Liver (tissue), 9 donors: ENCODE data around the gene GNG7. TPM values are rescaled to one million over a fixed set of nuclear protein-coding genes. Genes with fewer than 3 reads are reported as not detected.

Source experiments
- DNase-seq: peaks from one replicate; pipeline ENCODE4 v3.0.0-alpha.2; 2017; ENCODE audit warnings: low spot score
- H3K27ac ChIP-seq, 2 donors: one replicate each; pipeline ENCODE4 v1.7.0; 2013; ENCODE audit warnings: inconsistent platforms in 2 of 2, low read length in 2 of 2, control low read depth in 1 of 2, low read depth in 1 of 2, mild to moderate bottlenecking in 1 of 2
- H3K27me3 ChIP-seq, 4 donors: one replicate each; pipeline versions ENCODE4 v1.6.1 to v1.7.0; 2013; ENCODE audit warnings: low read length in 3 of 4, inconsistent platforms in 1 of 4, mild to moderate bottlenecking in 1 of 4, moderate library complexity in 1 of 4; ENCODE audit not compliant: control insufficient read depth in 4 of 4, insufficient read depth in 4 of 4
- H3K36me3 ChIP-seq, 4 donors: one replicate each; pipeline versions ENCODE4 v1.6.1 to v1.7.0; 2013; ENCODE audit warnings: low read length in 3 of 4, mild to moderate bottlenecking in 3 of 4, low read depth in 1 of 4, moderate library complexity in 1 of 4; ENCODE audit not compliant: control insufficient read depth in 4 of 4, insufficient read depth in 3 of 4
- H3K4me1 ChIP-seq, 4 donors: one replicate each; pipeline versions ENCODE4 v1.6.1 to v1.7.0; 2013; ENCODE audit warnings: low read length in 3 of 4, mild to moderate bottlenecking in 3 of 4, moderate library complexity in 1 of 4; ENCODE audit not compliant: control insufficient read depth in 4 of 4, insufficient read depth in 4 of 4
- H3K4me3 ChIP-seq, 3 donors: one replicate each; pipeline versions ENCODE4 v1.6.1 to v1.7.0; 2013; ENCODE audit warnings: low read length in 3 of 3, control low read depth in 1 of 3, low read depth in 1 of 3, mild to moderate bottlenecking in 1 of 3
- H3K9ac ChIP-seq, 2 donors: one replicate each; pipeline ENCODE4 v1.7.0; 2013; ENCODE audit warnings: low read length in 2 of 2, mild to moderate bottlenecking in 2 of 2, moderate library complexity in 2 of 2, control low read depth in 1 of 2, low read depth in 1 of 2
- H3K9me3 ChIP-seq, 4 donors: one replicate each; pipeline versions ENCODE4 v1.6.1 to v1.7.0; 2013; ENCODE audit warnings: low read length in 3 of 4; ENCODE audit not compliant: control insufficient read depth in 4 of 4
- ATF3 ChIP-seq: IDR thresholded peaks from 2 replicates; pipeline ENCODE4 v1.6.1; 2016; ENCODE audit warnings: antibody characterized with exemption
- CTCF ChIP-seq: fragments of 150-350 bp; IDR thresholded peaks from 2 replicates; pipeline ENCODE4 v1.5.1; 2017; ENCODE audit warnings: improper control_type of control experiment, low read depth, low read length; ENCODE audit not compliant: missing input control
- EGR1 ChIP-seq, 2 donors: IDR thresholded peaks; 2 replicates each; pipeline ENCODE4 v1.6.1; 2016 to 2018; ENCODE audit warnings: antibody characterized with exemption in 2 of 2, low read depth in 2 of 2
- FOXA1 ChIP-seq: IDR thresholded peaks from 2 replicates; pipeline ENCODE4 v1.6.1; 2016; ENCODE audit warnings: antibody characterized with exemption
- FOXA2 ChIP-seq: IDR thresholded peaks from 2 replicates; pipeline ENCODE4 v1.6.1; 2016; ENCODE audit warnings: antibody characterized with exemption
- GABPA ChIP-seq, 2 donors: IDR thresholded peaks in 1 of 2; conservative IDR thresholded peaks in 1 of 2; 2 replicates each; pipeline ENCODE4 v1.6.1; 2016; ENCODE audit warnings: antibody characterized with exemption in 2 of 2, mild to moderate bottlenecking in 1 of 2, moderate library complexity in 1 of 2
- HNF4A ChIP-seq, 2 donors: conservative IDR thresholded peaks; 2 replicates each; pipeline ENCODE4 v1.6.1; 2016; ENCODE audit warnings: antibody characterized with exemption in 2 of 2, mild to moderate bottlenecking in 2 of 2
- HNF4G ChIP-seq: IDR thresholded peaks from 2 replicates; pipeline ENCODE4 v1.6.1; 2016; ENCODE audit warnings: antibody characterized with exemption
- JUND ChIP-seq, 2 donors: IDR thresholded peaks; 2 replicates each; pipeline ENCODE4 v1.6.1; 2016; ENCODE audit warnings: antibody characterized with exemption in 2 of 2
- MAX ChIP-seq: IDR thresholded peaks from 2 replicates; pipeline ENCODE4 v1.6.1; 2016; ENCODE audit warnings: antibody characterized with exemption
- NR2F2 ChIP-seq: IDR thresholded peaks from 2 replicates; pipeline ENCODE4 v1.6.1; 2016; ENCODE audit warnings: antibody characterized with exemption
- RAD21 ChIP-seq, 2 donors: IDR thresholded peaks; 2 replicates each; pipeline ENCODE4 v1.6.1; 2016; ENCODE audit warnings: antibody characterized with exemption in 2 of 2, mild to moderate bottlenecking in 2 of 2
- REST ChIP-seq: IDR thresholded peaks from 2 replicates; pipeline ENCODE4 v1.6.1; 2016; ENCODE audit warnings: antibody characterized with exemption, mild to moderate bottlenecking
- RXRA ChIP-seq, 2 donors: IDR thresholded peaks; 2 replicates each; pipeline ENCODE4 v1.6.1; 2017 to 2018; ENCODE audit warnings: antibody characterized with exemption in 2 of 2, mild to moderate bottlenecking in 1 of 2
- SP1 ChIP-seq: IDR thresholded peaks from 2 replicates; pipeline ENCODE4 v1.6.1; 2018; ENCODE audit warnings: antibody characterized with exemption, mild to moderate bottlenecking
- TAF1 ChIP-seq: conservative IDR thresholded peaks from 2 replicates; pipeline ENCODE4 v1.6.1; 2016; ENCODE audit warnings: antibody characterized with exemption, mild to moderate bottlenecking
- YY1 ChIP-seq: IDR thresholded peaks from 2 replicates; pipeline ENCODE4 v1.6.1; 2016; ENCODE audit warnings: antibody characterized with exemption, mild to moderate bottlenecking
- ZBTB33 ChIP-seq: IDR thresholded peaks from 2 replicates; pipeline ENCODE4 v1.6.1; 2016; ENCODE audit warnings: antibody characterized with exemption
- WGBS: extraction: QIAGEN DNeasy Blood & Tissue Kit; methylation state at CpG from one replicate; pipeline ENCODE4 v1.1.7; 2013; 5-methylcytosine and 5-hydroxymethylcytosine counted together
- polyA plus RNA-seq, 2 donors: library from polyadenylated mRNA; stranded (reverse) in 1 of 2; unstranded in 1 of 2; fragments of 200-250 nt in 1 of 2; fragments of >200 nt in 1 of 2; fragmentation: Nextera tagmentation in 1 of 2; extraction: Ambion mirVana in 1 of 2; gene quantifications; one replicate each; pipeline versions ENCODE4 v1.2.1 to v1.2.3, GENCODE V29; 2013 to 2015
- total RNA-seq, 2 donors: library from RNA; depleted of rRNA; stranded (reverse); fragments of >200 nt; gene quantifications; one replicate each; pipeline ENCODE4 v1.2.3, GENCODE V29; 2014
- donor health status: healthy.
- donor health status: healthy.
- donor health status: healthy.
- donor health status: healthy.
- donor health status: healthy.

GNG7 gene
- total and polyA plus RNA-seq, 4 donors = 0.75 to 1.9 (median 1.1) TPM

GRCh38 chr19:2666344-2666994 is 36.0 kb downstream of the GNG7 start:
- Histone ChIP-seq H3K9ac (no peak overlapping the region), H3K4me1 (no peaks in the 10 kb centered on the region), H3K27me3 (no peaks in the 10 kb centered on the region), H3K4me3 (no peak overlapping the region), H3K9me3 (peaks cover 0 to 1% (median 0%) of the 10 kb centered on the region in 4 donors), H3K36me3 (no peaks in the 10 kb centered on the region), H3K27ac (no peak overlapping the region)
- 93% methylated on average over 9 of the region's 9 CpGs for WGBS
- DNase-seq = no peak
- TF ChIP-seq NR2F2 (no peak), TAF1 (no peak), JUND (IDR thresholded peaks at IDR 0.05) (no peak), HNF4A (conservative IDR thresholded peaks at IDR 0.05) (no peak), REST (no peak), HNF4G (no peak), RXRA (IDR thresholded peaks at IDR 0.05) (no peak)

GRCh38 chr19:2665103-2665502 is 37.4 kb downstream of the GNG7 start:
- no peak overlapping the region for H3K27ac ChIP-seq
- no peaks in the 10 kb centered on the region for H3K4me1 ChIP-seq
- no peak overlapping the region for H3K9ac ChIP-seq
- WGBS = 94% methylated on average over 11 of the region's 11 CpGs
- H3K9me3 ChIP-seq = peaks cover 0 to 1% (median 0%) of the 10 kb centered on the region in 4 donors
- H3K4me3 ChIP-seq = no peak overlapping the region
- DNase-seq = no peak
- no peaks in the 10 kb centered on the region for H3K27me3 ChIP-seq
- TF ChIP-seq MAX (no peak), ATF3 (no peak), TAF1 (no peak), HNF4A (conservative IDR thresholded peaks at IDR 0.05) (no peak), HNF4G (no peak), FOXA2 (no peak), GABPA (IDR thresholded peaks at IDR 0.05 in 1 of 2, conservative IDR thresholded peaks at IDR 0.05 in 1 of 2) (no peak), RXRA (IDR thresholded peaks at IDR 0.05) (no peak), ZBTB33 (no peak), JUND (IDR thresholded peaks at IDR 0.05) (no peak), NR2F2 (no peak), CTCF (no peak), EGR1 (IDR thresholded peaks at IDR 0.05; ENCODE audit: low read depth in 2 of 2) (no peak), YY1 (no peak), REST (no peak), RAD21 (IDR thresholded peaks at IDR 0.05) (no peak), SP1 (no peak), FOXA1 (no peak)
- no peaks in the 10 kb centered on the region for H3K36me3 ChIP-seq
